H1 (cell line): ENCODE measurements around the gene EPB41L2. TPM values are rescaled to one million over a fixed set of nuclear protein-coding genes. Genes with fewer than 3 reads are reported as not detected.

Experiments
- CTCF ChIA-PET: fragments of 300-600 bp; sonication (Branson Sonifier 250); formaldehyde crosslinking; loops from one replicate; lab custom pipeline; 2021; ENCODE audit not compliant: partially characterized antibody; lab: Charles Lee
- POLR2A ChIA-PET: fragments of 300-600 bp; sonication (Branson Sonifier 250); formaldehyde crosslinking; loops from one replicate; lab custom pipeline; 2021; ENCODE audit warnings: inconsistent platforms; ENCODE audit not compliant: partially characterized antibody; lab: Charles Lee
- DNase-seq, 2 experiments: peaks; one replicate each; pipeline versions ENCODE4 v3.0.0 to v3.0.0-alpha.2; 2010 to 2022; ENCODE audit warnings: low spot score in 2 of 2, low read depth in 1 of 2, mixed read lengths in 1 of 2
- FAIRE-seq: peaks from 2 replicates; lab custom pipeline; 2011; peaks lifted over from hg19 to GRCh38; lab: Jason Lieb, UNC
- H2AFZ ChIP-seq: 2 replicates; pipeline ENCODE4 v1.8.1; 2012; ENCODE audit warnings: low read length, inconsistent platforms
- H2AK5ac ChIP-seq: 2 replicates; pipeline ENCODE4 v1.6.1; 2013; ENCODE audit warnings: low read depth, low read length
- H2BK120ac ChIP-seq: replicated peaks from 2 replicates; pipeline ENCODE3; 2013; ENCODE audit warnings: low read depth, low read length, inconsistent platforms
- H2BK12ac ChIP-seq: 2 replicates; pipeline ENCODE4 v1.6.1; 2013; ENCODE audit warnings: low read depth, low read length
- H2BK15ac ChIP-seq: 2 replicates; pipeline ENCODE4 v1.6.1; 2013; ENCODE audit warnings: low read length
- H2BK20ac ChIP-seq: 2 replicates; pipeline ENCODE4 v1.6.1; 2013; ENCODE audit warnings: low read length
- H2BK5ac ChIP-seq: 2 replicates; pipeline ENCODE4 v1.6.1; 2013; ENCODE audit warnings: low read depth, low read length
- H3K14ac ChIP-seq: 2 replicates; pipeline ENCODE4 v1.6.1; 2013; ENCODE audit warnings: inconsistent platforms; ENCODE audit not compliant: insufficient read length
- H3K18ac ChIP-seq: 2 replicates; pipeline ENCODE4 v1.6.1; 2013; ENCODE audit warnings: low read length; ENCODE audit errors: extremely low read depth
- H3K23ac ChIP-seq: 2 replicates; pipeline ENCODE4 v1.6.1; 2013; ENCODE audit warnings: inconsistent platforms; ENCODE audit not compliant: insufficient read length
- H3K23me2 ChIP-seq: 2 replicates; pipeline ENCODE4 v1.6.1; 2013; ENCODE audit warnings: low read depth, low read length
- H3K27ac ChIP-seq: 2 replicates; pipeline ENCODE4 v1.6.1; 2011; ENCODE audit warnings: low read depth, low read length, inconsistent platforms
- H3K27me3 ChIP-seq, 4 experiments: replicated peaks in 1 of 4; 1 replicate in 1 of 4; 2 replicates in 3 of 4; pipeline versions ENCODE4 v1.6.1 to v1.8.1; 2011 to 2013; ENCODE audit warnings: low read length in 3 of 4, mild to moderate bottlenecking in 3 of 4, inconsistent platforms in 2 of 4, mixed read lengths in 2 of 4, moderate library complexity in 1 of 4; ENCODE audit not compliant: control insufficient read depth in 3 of 4, insufficient read depth in 3 of 4; ENCODE audit errors: extremely low read depth in 1 of 4
- H3K36me3 ChIP-seq, 4 experiments: 2 replicates each; pipeline versions ENCODE4 v1.6.1 to v1.8.1; 2011 to 2013; ENCODE audit warnings: mild to moderate bottlenecking in 4 of 4, low read length in 3 of 4, moderate library complexity in 2 of 4, control low read depth in 1 of 4, inconsistent platforms in 1 of 4; ENCODE audit not compliant: insufficient read depth in 4 of 4, control insufficient read depth in 2 of 4
- H3K4ac ChIP-seq: replicated peaks from 2 replicates; pipeline ENCODE3; 2013; ENCODE audit warnings: low read length, low read depth, mixed read lengths, inconsistent platforms; ENCODE audit not compliant: insufficient read length
- H3K4me1 ChIP-seq, 4 experiments: replicated peaks in 1 of 4; 1 replicate in 1 of 4; 2 replicates in 3 of 4; pipeline versions ENCODE4 v1.6.1 to v1.8.1; 2011 to 2013; ENCODE audit warnings: low read length in 3 of 4, inconsistent platforms in 2 of 4, mixed read lengths in 1 of 4; ENCODE audit not compliant: insufficient read depth in 4 of 4, control insufficient read depth in 3 of 4
- H3K4me2 ChIP-seq, 2 experiments: 2 replicates each; pipeline versions ENCODE4 v1.6.1 to v1.8.1; 2011 to 2013; ENCODE audit warnings: low read depth in 2 of 2, low read length in 2 of 2, control low read depth in 1 of 2, inconsistent platforms in 1 of 2, mild to moderate bottlenecking in 1 of 2; ENCODE audit not compliant: insufficient read depth in 1 of 2
- H3K4me3 ChIP-seq, 4 experiments: fragments of 200-600, 300-600 bp in 1 of 4; sonication (generic), shearing (Covaris generic), sonication (Bioruptor Twin) in 1 of 4; 2 replicates each; pipeline versions ENCODE4 v1.5.1 to v1.8.1; 2011 to 2016; ENCODE audit warnings: low read length in 4 of 4, low read depth in 3 of 4, control low read depth in 2 of 4, inconsistent platforms in 2 of 4, mild to moderate bottlenecking in 2 of 4, mixed read lengths in 1 of 4, moderate library complexity in 1 of 4; ENCODE audit not compliant: insufficient read depth in 2 of 4; ENCODE audit errors: extremely low read depth in 1 of 4
- H3K56ac ChIP-seq: replicated peaks from 2 replicates; pipeline ENCODE3; 2013; ENCODE audit warnings: low read depth, mild to moderate bottlenecking, mixed read lengths, low read length, inconsistent platforms; ENCODE audit not compliant: insufficient read length
- H3K79me1 ChIP-seq: 2 replicates; pipeline ENCODE4 v1.6.1; 2013; ENCODE audit warnings: low read depth, low read length, control low read depth
- H3K79me2 ChIP-seq, 2 experiments: 2 replicates each; pipeline versions ENCODE4 v1.6.1 to v1.8.1; 2012 to 2013; ENCODE audit warnings: low read length in 2 of 2, mild to moderate bottlenecking in 2 of 2, inconsistent platforms in 1 of 2; ENCODE audit not compliant: insufficient read depth in 2 of 2, control insufficient read depth in 1 of 2
- H3K9ac ChIP-seq, 4 experiments: replicated peaks in 1 of 4; 1 replicate in 1 of 4; 2 replicates in 3 of 4; pipeline versions ENCODE4 v1.6.1 to v1.8.1; 2011 to 2013; ENCODE audit warnings: low read depth in 3 of 4, low read length in 3 of 4, control low read depth in 2 of 4, mild to moderate bottlenecking in 2 of 4, moderate library complexity in 2 of 4, inconsistent platforms in 1 of 4; ENCODE audit errors: extremely low read depth in 1 of 4
- H3K9me3 ChIP-seq, 2 experiments: 2 replicates each; pipeline versions ENCODE4 v1.6.1 to v1.8.1; 2012 to 2013; ENCODE audit warnings: mild to moderate bottlenecking in 2 of 2, moderate library complexity in 2 of 2, control low read depth in 1 of 2, inconsistent platforms in 1 of 2, low read depth in 1 of 2, low read length in 1 of 2, mixed read lengths in 1 of 2; ENCODE audit not compliant: insufficient read depth in 2 of 2
- H4K20me1 ChIP-seq, 2 experiments: replicated peaks in 1 of 2; 2 replicates each; pipeline versions ENCODE3 to v1.8.1; 2011 to 2013; ENCODE audit warnings: inconsistent platforms in 2 of 2, low read length in 2 of 2, mild to moderate bottlenecking in 1 of 2; ENCODE audit not compliant: insufficient read depth in 2 of 2, control insufficient read depth in 1 of 2
- H4K5ac ChIP-seq: 2 replicates; pipeline ENCODE4 v1.6.1; 2013; ENCODE audit warnings: low read length, low read depth, mixed read lengths, inconsistent platforms; ENCODE audit not compliant: insufficient read length
- H4K8ac ChIP-seq: 2 replicates; pipeline ENCODE4 v1.8.0; 2013; ENCODE audit warnings: mild to moderate bottlenecking, moderate library complexity, low read length, inconsistent platforms; ENCODE audit not compliant: insufficient read depth; ENCODE audit errors: extremely low read depth
- H4K91ac ChIP-seq: replicated peaks from 2 replicates; pipeline ENCODE3; 2013; ENCODE audit warnings: low read length, mixed read lengths, inconsistent platforms; ENCODE audit not compliant: insufficient read length
- CBX5 ChIP-seq: fragments of 300-800, 300-1000 bp; sonication (generic); IDR thresholded peaks from 2 replicates; pipeline ENCODE4 v1.7.1; 2016; ENCODE audit warnings: antibody characterized with exemption, low read length, low read depth
- CHD1 ChIP-seq: IDR thresholded peaks from 2 replicates; pipeline ENCODE4 v1.6.1; 2012; ENCODE audit warnings: low read depth, low read length, improper control_type of control experiment
- CHD2 ChIP-seq: IDR thresholded peaks from 2 replicates; pipeline ENCODE4 v1.6.1; 2012; ENCODE audit warnings: low read length, improper control_type of control experiment
- HDAC6 ChIP-seq: IDR thresholded peaks from one replicate; pipeline ENCODE4 v1.7.1; 2012; ENCODE audit warnings: low read depth, mild to moderate bottlenecking, inconsistent platforms, low read length, moderate library complexity
- NANOG ChIP-seq: IDR thresholded peaks from 2 replicates; pipeline ENCODE4 v1.6.1; 2011; ENCODE audit warnings: low read length, low read depth, mild to moderate bottlenecking, inconsistent platforms; ENCODE audit not compliant: insufficient read depth, poor library complexity, severe bottlenecking
- POU5F1 ChIP-seq: IDR thresholded peaks from 2 replicates; pipeline ENCODE4 v1.6.1; 2011; ENCODE audit warnings: low read depth, mild to moderate bottlenecking, low read length, moderate library complexity
- RBBP5 ChIP-seq: IDR thresholded peaks from 2 replicates; pipeline ENCODE4 v1.7.1; 2012; ENCODE audit warnings: low read depth, mild to moderate bottlenecking, inconsistent platforms, low read length, moderate library complexity, borderline replicate concordance
- SIX5 ChIP-seq: IDR thresholded peaks from 2 replicates; pipeline ENCODE4 v1.6.1; 2011; ENCODE audit warnings: mild to moderate bottlenecking, low read depth, low read length
- SRF ChIP-seq: IDR thresholded peaks from 2 replicates; pipeline ENCODE4 v1.6.1; 2011; ENCODE audit warnings: mild to moderate bottlenecking, low read depth, low read length, moderate library complexity
- WGBS, 2 experiments: shearing (Covaris generic) in 1 of 2; methylation state at CpG; one replicate each; pipeline versions ENCODE4 v1.1.6 to v1.1.7; 2013 to 2015; ENCODE audit warnings: low lambda C conversion rate in 2 of 2, mixed read lengths in 2 of 2, inconsistent platforms in 1 of 2, low coverage in 1 of 2, missing lambda C conversion rate in 1 of 2; ENCODE audit not compliant: insufficient replicate concordance in 2 of 2, insufficient coverage in 1 of 2, insufficient read length in 1 of 2; ENCODE audit errors: extremely low coverage in 1 of 2, missing lambda C conversion rate in 1 of 2; 5-methylcytosine and 5-hydroxymethylcytosine counted together
- polyA plus RNA-seq, 7 experiments: library from polyadenylated mRNA; depleted of rRNA in 3 of 7; stranded (reverse) in 5 of 7; unstranded in 2 of 7; fragments of >200 nt in 5 of 7; fragments of 200-250 nt in 2 of 7; gene quantifications; 1 replicate in 5 of 7; 2 replicates in 1 of 7; 4 replicates in 1 of 7; pipeline versions ENCODE4 v1.2.1 to v1.2.3, GENCODE V29; 2011 to 2013; ENCODE audit warnings: missing spikeins in 2 of 7, mixed read lengths in 2 of 7
- total RNA-seq: library from RNA; stranded (reverse); fragmentation: NEBNext Ultra II Directional; extraction: Animal tissue kit (Norgen Biotek cat#: 25700); gene quantifications from 2 replicates; pipeline ENCODE4 v1.2.1, GENCODE V29; 2021

EPB41L2 gene
- total and polyA plus RNA-seq, 2 of the 8 experiments (the other 6 are each of a cell fraction or from before 2014, with no cell fraction given) = 22.5 to 123 TPM

- H2BK120ac ChIP-seq = no peak overlapping the region
- no peak overlapping the region for H3K56ac ChIP-seq
- ChIA-PET POLR2A (no interaction called here), CTCF (interaction anchor here (0.7 kb wide), 1 partner anchor 26 kb away, joined by 3 read pairs; no protein-coding TSS in a partner anchor)
- DNase-seq = no peak
- no peak overlapping the region for H2BK15ac ChIP-seq
- no peak overlapping the region for H2BK12ac ChIP-seq
- no peak overlapping the region for H3K27ac ChIP-seq
- no peak for FAIRE-seq
- H3K23me2 ChIP-seq = peaks cover 2% of the 10 kb centered on the region; the same call in 1 of the 2 replicates
- H2BK20ac ChIP-seq = no peak overlapping the region
- H3K36me3 ChIP-seq = no peaks in the 10 kb centered on the region
- H4K8ac ChIP-seq = no peak overlapping the region
- no peaks in the 10 kb centered on the region for H3K9me3 ChIP-seq
- no peak overlapping the region for H3K4ac ChIP-seq
- 96% methylated on average over 2 of the region's 2 CpGs; no CpG with 5 or more reads in 1 of the 2 experiments for WGBS, 2 experiments
- H2AK5ac ChIP-seq = no peak overlapping the region
- H4K20me1 ChIP-seq = no peaks in the 10 kb centered on the region
- H3K27me3 ChIP-seq = no peaks in the 10 kb centered on the region
- no peak overlapping the region for H3K18ac ChIP-seq
- H2AFZ ChIP-seq = no peak overlapping the region
- no peak overlapping the region for H4K91ac ChIP-seq
- H3K4me2 ChIP-seq = no peak overlapping the region
- peaks cover 3% of the 10 kb centered on the region; the same call in 1 of the 2 replicates for H3K79me1 ChIP-seq
- H3K9ac ChIP-seq = no peak overlapping the region
- no peak overlapping the region for H3K23ac ChIP-seq
- peaks cover 0 to 3% (median 0%) of the 10 kb centered on the region in 4 experiments; a peak in 1 of 7 replicates for H3K4me1 ChIP-seq
- H4K5ac ChIP-seq = no peak overlapping the region
- H3K79me2 ChIP-seq = 0 out of 4 replicates have a peak, but pooled peaks cover 0 to 17% of the 10 kb centered on the region in 2 experiments
- TF ChIP-seq NANOG (no peak), CHD2 (no peak), HDAC6 (no peak), SRF (no peak), RBBP5 (no peak), POU5F1 (no peak), CHD1 (no peak), SIX5 (no peak), CBX5 (no peak)
- no peak overlapping the region for H3K4me3 ChIP-seq
- no peak overlapping the region for H3K14ac ChIP-seq
- H2BK5ac ChIP-seq = no peak overlapping the region
Observed at GRCh38 chr6:130932438-130932837, 130.6 kb downstream of the EPB41L2 start.
